IMR-90 (cell line): Measurements from ENCODE around the gene NOS3. TPM values are rescaled to one million over a fixed set of nuclear protein-coding genes. Genes with fewer than 3 reads are reported as not detected.

Experiments used
- ATAC-seq: fragments of 200-7000 bp; cut with Tn5 transposase; 2 replicates; pipeline ENCODE4 v1.9.1; 2020; ENCODE audit warnings: low read depth, mild to moderate bottlenecking, moderate library complexity
- BruUV-seq: library from RNA; stranded (reverse); fragments of 400-500 nt; replicated peaks from 2 replicates; lab custom pipeline; 2021; lab: Mats Ljungman, UMichigan
- CTCF ChIA-PET: fragments of 300-600 bp; formaldehyde crosslinking; extraction: SDS; loops from one replicate; lab custom pipeline; 2021; ENCODE audit warnings: antibody characterized with exemption; lab: Yijun Ruan, JAX
- POLR2A ChIA-PET: fragments of 300-600 bp; sonication (Branson Sonifier 250); formaldehyde crosslinking; loops from one replicate; lab custom pipeline; 2022; ENCODE audit warnings: antibody characterized with exemption; ENCODE audit not compliant: unreplicated experiment; lab: Charles Lee
- DNase-seq: peaks from one replicate; pipeline ENCODE4 v3.0.0; 2013
- H2AFZ ChIP-seq: replicated peaks from 2 replicates; pipeline ENCODE3; 2013; ENCODE audit warnings: low read length, mild to moderate bottlenecking; ENCODE audit not compliant: poor library complexity
- H2AK5ac ChIP-seq: 2 replicates; pipeline ENCODE4 v1.6.1; 2013; ENCODE audit warnings: low read depth, low read length, inconsistent platforms
- H2AK9ac ChIP-seq: replicated peaks from 2 replicates; pipeline ENCODE3; 2013; ENCODE audit warnings: mild to moderate bottlenecking, low read depth, low read length, moderate library complexity; ENCODE audit not compliant: poor library complexity
- H2BK120ac ChIP-seq: 2 replicates; pipeline ENCODE4 v1.6.1; 2013; ENCODE audit warnings: low read depth, low read length, inconsistent platforms
- H2BK15ac ChIP-seq: 3 replicates; pipeline ENCODE4 v1.6.1; 2013; ENCODE audit warnings: low read depth, low read length, inconsistent platforms
- H2BK20ac ChIP-seq: 2 replicates; pipeline ENCODE4 v1.6.1; 2013; ENCODE audit warnings: low read depth, mild to moderate bottlenecking, inconsistent platforms, low read length, moderate library complexity
- H2BK5ac ChIP-seq: 2 replicates; pipeline ENCODE4 v1.6.1; 2013; ENCODE audit warnings: mild to moderate bottlenecking, low read depth, low read length, inconsistent platforms; ENCODE audit not compliant: poor library complexity, severe bottlenecking
- H3K14ac ChIP-seq: replicated peaks from 2 replicates; pipeline ENCODE4 v1.6.1; 2013; ENCODE audit warnings: low read depth, low read length, inconsistent platforms
- H3K18ac ChIP-seq: 2 replicates; pipeline ENCODE4 v1.6.1; 2013; ENCODE audit warnings: low read depth, low read length, control low read depth
- H3K23ac ChIP-seq: 2 replicates; pipeline ENCODE4 v1.6.1; 2013; ENCODE audit warnings: low read depth, low read length, inconsistent platforms
- H3K27ac ChIP-seq: 2 replicates; pipeline ENCODE4 v1.5.1; 2013; ENCODE audit warnings: mild to moderate bottlenecking, control low read depth, low read length; ENCODE audit not compliant: insufficient read depth
- H3K27me3 ChIP-seq: 2 replicates; pipeline ENCODE4 v1.6.1; 2013; ENCODE audit warnings: low read length; ENCODE audit not compliant: control insufficient read depth, insufficient read depth
- H3K36me3 ChIP-seq: 2 replicates; pipeline ENCODE4 v1.6.1; 2013; ENCODE audit warnings: low read length, mixed read lengths; ENCODE audit not compliant: control insufficient read depth, insufficient read depth
- H3K4ac ChIP-seq: 2 replicates; pipeline ENCODE4 v1.6.1; 2013; ENCODE audit warnings: low read depth, low read length, inconsistent platforms
- H3K4me1 ChIP-seq: 2 replicates; pipeline ENCODE4 v1.6.1; 2013; ENCODE audit warnings: low read length, mixed read lengths; ENCODE audit not compliant: control insufficient read depth, insufficient read depth
- H3K4me2 ChIP-seq: 2 replicates; pipeline ENCODE4 v1.6.1; 2013; ENCODE audit warnings: low read depth, mild to moderate bottlenecking, control low read depth, low read length, moderate library complexity
- H3K4me3 ChIP-seq: 2 replicates; pipeline ENCODE4 v1.5.1; 2013; ENCODE audit warnings: low read depth, mild to moderate bottlenecking, control low read depth, low read length, moderate library complexity; ENCODE audit not compliant: insufficient read depth
- H3K56ac ChIP-seq: 2 replicates; pipeline ENCODE4 v1.6.1; 2013; ENCODE audit warnings: low read length, inconsistent platforms; ENCODE audit not compliant: insufficient read depth; ENCODE audit errors: extremely low read depth
- H3K79me1 ChIP-seq, 2 experiments: 2 replicates each; pipeline ENCODE4 v1.6.1; 2013; ENCODE audit warnings: low read length in 2 of 2, inconsistent platforms in 1 of 2, low read depth in 1 of 2
- H3K9ac ChIP-seq: 2 replicates; pipeline ENCODE4 v1.6.1; 2013; ENCODE audit warnings: low read depth, low read length, control low read depth
- H3K9me1 ChIP-seq: 2 replicates; pipeline ENCODE4 v1.6.1; 2013; ENCODE audit warnings: low read length, inconsistent platforms; ENCODE audit not compliant: insufficient read depth
- H3K9me3 ChIP-seq: 2 replicates; pipeline ENCODE4 v1.6.1; 2013; ENCODE audit warnings: low read length; ENCODE audit not compliant: control insufficient read depth, insufficient read depth
- H4K20me1 ChIP-seq: 2 replicates; pipeline ENCODE4 v1.6.1; 2013; ENCODE audit warnings: low read length, inconsistent platforms; ENCODE audit not compliant: insufficient read depth
- H4K5ac ChIP-seq: 2 replicates; pipeline ENCODE4 v1.6.1; 2013; ENCODE audit warnings: mild to moderate bottlenecking, low read depth, low read length, control low read depth
- H4K8ac ChIP-seq, 2 experiments: 2 replicates each; pipeline ENCODE4 v1.6.1; 2013; ENCODE audit warnings: low read depth in 2 of 2, low read length in 2 of 2, control low read depth in 1 of 2, inconsistent platforms in 1 of 2
- H4K91ac ChIP-seq: 2 replicates; pipeline ENCODE4 v1.6.1; 2013; ENCODE audit warnings: low read depth, low read length, inconsistent platforms; ENCODE audit not compliant: insufficient read depth
- BHLHE40 ChIP-seq: fragments of 150-350 bp; IDR thresholded peaks from 2 replicates; pipeline ENCODE4 v1.6.1; 2016; ENCODE audit warnings: mild to moderate bottlenecking, low read depth, low read length
- CEBPB ChIP-seq: IDR thresholded peaks from 2 replicates; pipeline ENCODE4 v1.6.1; 2012; ENCODE audit warnings: low read depth, low read length, improper control_type of control experiment
- CHD1 ChIP-seq: IDR thresholded peaks from 2 replicates; pipeline ENCODE4 v1.6.1; 2012; ENCODE audit warnings: low read depth, low read length, improper control_type of control experiment
- FOS ChIP-seq: fragments of 150-350 bp; IDR thresholded peaks from 2 replicates; pipeline ENCODE4 v1.6.1; 2016; ENCODE audit warnings: low read depth, low read length
- MAFK ChIP-seq: IDR thresholded peaks from 2 replicates; pipeline ENCODE4 v1.6.1; 2012; ENCODE audit warnings: low read depth, low read length, improper control_type of control experiment
- MAZ ChIP-seq: IDR thresholded peaks from 2 replicates; pipeline ENCODE4 v1.6.1; 2012; ENCODE audit warnings: low read depth, mild to moderate bottlenecking, low read length, improper control_type of control experiment, moderate library complexity, borderline replicate concordance
- MXI1 ChIP-seq: IDR thresholded peaks from 2 replicates; pipeline ENCODE4 v1.6.1; 2012; ENCODE audit warnings: low read depth, mild to moderate bottlenecking, low read length, moderate library complexity, borderline replicate concordance
- NFE2L2 ChIP-seq: fragments of 150-350 bp; IDR thresholded peaks from 2 replicates; pipeline ENCODE4 v1.6.1; 2016; ENCODE audit warnings: low read depth, mild to moderate bottlenecking, low read length
- POLR2A ChIP-seq: IDR thresholded peaks from 2 replicates; pipeline ENCODE4 v1.6.1; 2012; ENCODE audit warnings: mild to moderate bottlenecking, low read depth, low read length
- RAD21 ChIP-seq: IDR thresholded peaks from 2 replicates; pipeline ENCODE4 v1.6.1; 2012; ENCODE audit warnings: low read length, improper control_type of control experiment
- RCOR1 ChIP-seq: IDR thresholded peaks from 2 replicates; pipeline ENCODE4 v1.6.1; 2012; ENCODE audit warnings: mild to moderate bottlenecking, low read length, improper control_type of control experiment; ENCODE audit not compliant: insufficient replicate concordance
- RFX5 ChIP-seq: IDR thresholded peaks from 2 replicates; pipeline ENCODE4 v1.8.0; 2012; ENCODE audit warnings: low read depth, mild to moderate bottlenecking, low read length, moderate library complexity
- WGBS, 2 experiments: methylation state at CpG; one replicate each; pipeline versions ENCODE4 v1.1.5 to v1.1.7; 2013; ENCODE audit warnings: missing lambda C conversion rate in 2 of 2; ENCODE audit not compliant: insufficient read length in 1 of 2; ENCODE audit errors: extremely low coverage in 2 of 2; 5-methylcytosine and 5-hydroxymethylcytosine counted together
- dilution Hi-C: fragments of 300-500 bp; cut with HindIII; formaldehyde crosslinking; loops from one replicate; pipeline ENCODE4 v1.14.3; 2018; ENCODE audit warnings: low sequenced_read_pairs; ENCODE audit not compliant: unreplicated experiment
- in situ Hi-C: fragments of 300-500 bp; cut with MboI; formaldehyde crosslinking; loops from 3 replicates; pipeline ENCODE4 v1.14.3; 2019; ENCODE audit warnings: low sequenced_read_pairs, inconsistent platforms, mixed read lengths
- intact Hi-C: fragments of 100-400 bp; cut with micrococcal nuclease; formaldehyde crosslinking; loops from 2 replicates; pipeline ENCODE4 v1.10.0; 2022
- polyA plus RNA-seq, 3 experiments: library from polyadenylated mRNA; depleted of rRNA; stranded (reverse); fragments of >200 nt; gene quantifications; 2 replicates each; pipeline ENCODE4 v1.2.3, GENCODE V29; 2012; ENCODE audit warnings: low replicate concordance in 1 of 3
- total RNA-seq: library from RNA; depleted of rRNA; stranded (reverse); fragments of >200 nt; gene quantifications from 2 replicates; pipeline ENCODE4 v1.2.3, GENCODE V29; 2012
- TF ChIP-seq, protein P1 (sequence below): fragments of 150-350 bp; IDR thresholded peaks from 2 replicates; pipeline ENCODE4 v1.6.1; 2016; ENCODE audit warnings: low read depth, mild to moderate bottlenecking, low read length, moderate library complexity, borderline replicate concordance
- TF ChIP-seq, protein P2 (sequence below): conservative IDR thresholded peaks from 2 replicates; pipeline ENCODE4 v1.5.1; 2012; ENCODE audit warnings: mild to moderate bottlenecking, low read depth, low read length, improper control_type of control experiment
- TF ChIP-seq, protein P3 (sequence below): fragments of 150-350 bp; IDR thresholded peaks from 2 replicates; pipeline ENCODE4 v1.6.1; 2017; ENCODE audit warnings: mild to moderate bottlenecking, antibody characterized with exemption, low read length, low read depth

Gene NOS3
- total and polyA plus RNA-seq, 2 of the 4 experiments (the other 2 are of a cell fraction), result 0.72 to 2.0 TPM

DNA sequence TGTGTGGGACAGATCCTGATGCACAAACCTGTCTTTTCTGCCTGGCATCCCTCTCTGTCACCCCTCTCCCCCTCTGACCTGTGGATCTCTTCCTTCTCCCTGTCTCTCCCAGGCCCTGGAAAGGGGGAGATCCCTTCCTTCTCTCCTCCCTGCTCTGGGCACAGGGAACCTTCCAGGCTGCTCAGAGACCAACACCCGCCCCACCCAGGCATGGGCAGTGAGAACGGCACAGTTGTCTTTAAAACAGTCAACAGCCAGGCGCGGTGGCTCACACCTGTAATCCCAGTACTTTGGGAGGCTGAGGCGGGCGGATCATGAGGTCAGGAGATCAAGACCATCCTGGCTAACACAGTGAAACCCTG is 47.4 kb upstream of the NOS3 start:
- intact Hi-C loops (no loop called here), in situ Hi-C loops (no loop called here), dilution Hi-C loops (no loop called here)
- Histone ChIP-seq H3K9me3 (no peaks in the 10 kb centered on the region), H3K27ac (no peak overlapping the region), H2AFZ (peak overlapping the region; percentile 14), H2AK5ac (no peak overlapping the region), H2BK5ac (no peak overlapping the region), H3K9me1 (0 out of 2 replicates have a peak, but pooled peaks cover 2% of the 10 kb centered on the region), H2BK20ac (no peak overlapping the region), H3K4me2 (no peak overlapping the region), H4K8ac (no peak overlapping the region), H3K4ac (no peak overlapping the region), H2BK15ac (no peak overlapping the region), H4K5ac (no peak overlapping the region), H3K36me3 (no peaks in the 10 kb centered on the region), H2AK9ac (no peak overlapping the region), H3K14ac (no peak overlapping the region), H3K4me3 (no peak overlapping the region), H2BK120ac (no peak overlapping the region), H3K4me1 (peaks cover 2% of the 10 kb centered on the region; the same call in 1 of the 2 replicates), H3K9ac (no peak overlapping the region), H3K79me1 (no peaks in the 10 kb centered on the region), H3K23ac (no peak overlapping the region), H4K91ac (no peak overlapping the region), H3K56ac (no peak overlapping the region), H4K20me1 (no peaks in the 10 kb centered on the region), H3K27me3 (no peaks in the 10 kb centered on the region), H3K18ac (no peak overlapping the region)
- BruUV-seq, result no TSS peak
- no peak for TF ChIP-seq BHLHE40
- TF ChIP-seq, protein P1, sequence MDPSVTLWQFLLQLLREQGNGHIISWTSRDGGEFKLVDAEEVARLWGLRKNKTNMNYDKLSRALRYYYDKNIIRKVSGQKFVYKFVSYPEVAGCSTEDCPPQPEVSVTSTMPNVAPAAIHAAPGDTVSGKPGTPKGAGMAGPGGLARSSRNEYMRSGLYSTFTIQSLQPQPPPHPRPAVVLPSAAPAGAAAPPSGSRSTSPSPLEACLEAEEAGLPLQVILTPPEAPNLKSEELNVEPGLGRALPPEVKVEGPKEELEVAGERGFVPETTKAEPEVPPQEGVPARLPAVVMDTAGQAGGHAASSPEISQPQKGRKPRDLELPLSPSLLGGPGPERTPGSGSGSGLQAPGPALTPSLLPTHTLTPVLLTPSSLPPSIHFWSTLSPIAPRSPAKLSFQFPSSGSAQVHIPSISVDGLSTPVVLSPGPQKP, result no peak
- no peak for TF ChIP-seq RCOR1
- TF ChIP-seq, protein P2, sequence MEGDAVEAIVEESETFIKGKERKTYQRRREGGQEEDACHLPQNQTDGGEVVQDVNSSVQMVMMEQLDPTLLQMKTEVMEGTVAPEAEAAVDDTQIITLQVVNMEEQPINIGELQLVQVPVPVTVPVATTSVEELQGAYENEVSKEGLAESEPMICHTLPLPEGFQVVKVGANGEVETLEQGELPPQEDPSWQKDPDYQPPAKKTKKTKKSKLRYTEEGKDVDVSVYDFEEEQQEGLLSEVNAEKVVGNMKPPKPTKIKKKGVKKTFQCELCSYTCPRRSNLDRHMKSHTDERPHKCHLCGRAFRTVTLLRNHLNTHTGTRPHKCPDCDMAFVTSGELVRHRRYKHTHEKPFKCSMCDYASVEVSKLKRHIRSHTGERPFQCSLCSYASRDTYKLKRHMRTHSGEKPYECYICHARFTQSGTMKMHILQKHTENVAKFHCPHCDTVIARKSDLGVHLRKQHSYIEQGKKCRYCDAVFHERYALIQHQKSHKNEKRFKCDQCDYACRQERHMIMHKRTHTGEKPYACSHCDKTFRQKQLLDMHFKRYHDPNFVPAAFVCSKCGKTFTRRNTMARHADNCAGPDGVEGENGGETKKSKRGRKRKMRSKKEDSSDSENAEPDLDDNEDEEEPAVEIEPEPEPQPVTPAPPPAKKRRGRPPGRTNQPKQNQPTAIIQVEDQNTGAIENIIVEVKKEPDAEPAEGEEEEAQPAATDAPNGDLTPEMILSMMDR, result no peak
- TF ChIP-seq POLR2A, result no peak
- TF ChIP-seq CHD1, result no peak
- no peak for TF ChIP-seq MAZ
- no peak for TF ChIP-seq MXI1
- no peak for TF ChIP-seq RFX5
- TF ChIP-seq RAD21, result no peak
- TF ChIP-seq, protein P3, sequence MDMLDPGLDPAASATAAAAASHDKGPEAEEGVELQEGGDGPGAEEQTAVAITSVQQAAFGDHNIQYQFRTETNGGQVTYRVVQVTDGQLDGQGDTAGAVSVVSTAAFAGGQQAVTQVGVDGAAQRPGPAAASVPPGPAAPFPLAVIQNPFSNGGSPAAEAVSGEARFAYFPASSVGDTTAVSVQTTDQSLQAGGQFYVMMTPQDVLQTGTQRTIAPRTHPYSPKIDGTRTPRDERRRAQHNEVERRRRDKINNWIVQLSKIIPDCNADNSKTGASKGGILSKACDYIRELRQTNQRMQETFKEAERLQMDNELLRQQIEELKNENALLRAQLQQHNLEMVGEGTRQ, result no peak
- no peak for TF ChIP-seq NFE2L2
- no peak for TF ChIP-seq CEBPB
- no peak for TF ChIP-seq FOS
- TF ChIP-seq MAFK, result no peak
- ATAC-seq (no peak), DNase-seq (no peak)
- ChIA-PET CTCF (no interaction called here), POLR2A (no interaction called here)
- WGBS, 2 experiments, result no CpG with 5 or more reads among the region's 6 CpGs
